Left ventricle myocardium inferior (tissue), 1 donor: ENCODE measurements around the gene CEP55. TPM values are rescaled to one million over a fixed set of nuclear protein-coding genes. Genes with fewer than 3 reads are reported as not detected.

Experiments
- DNase-seq: peaks from one replicate; pipeline ENCODE4 v3.0.0-alpha.2; 2020
- H3K27ac ChIP-seq: fragments of 200-600 bp; replicated peaks from 2 replicates; pipeline ENCODE4 v1.8.0; 2021
- H3K27me3 ChIP-seq: fragments of 200-600 bp; 2 replicates; pipeline ENCODE4 v1.8.0; 2021; ENCODE audit warnings: low read depth
- H3K36me3 ChIP-seq: fragments of 200-600 bp; 2 replicates; pipeline ENCODE4 v1.8.0; 2021
- H3K4me1 ChIP-seq: fragments of 200-600 bp; 2 replicates; pipeline ENCODE4 v1.8.0; 2021
- H3K4me3 ChIP-seq: fragments of 200-600 bp; 2 replicates; pipeline ENCODE4 v1.8.0; 2021; ENCODE audit warnings: mild to moderate bottlenecking, moderate library complexity
- H3K9me3 ChIP-seq: fragments of 200-600 bp; replicated peaks from 2 replicates; pipeline ENCODE4 v1.8.0; 2021
- intact Hi-C: fragments of 100-400 bp; cut with micrococcal nuclease; formaldehyde crosslinking; loops from one replicate; pipeline ENCODE4 v1.11.0; 2022
- total RNA-seq: library from RNA; stranded (reverse); fragmentation: NEBNext Ultra II Directional; extraction: Animal tissue kit (Norgen Biotek cat#: 25700); gene quantifications from one replicate; pipeline ENCODE4 v1.2.1, GENCODE V29; 2021
- TF ChIP-seq, protein P1 (sequence below): fragments of 200-600 bp; IDR thresholded peaks from 2 replicates; pipeline ENCODE4 v1.8.0; 2021; ENCODE audit warnings: antibody characterized with exemption, mild to moderate bottlenecking, borderline replicate concordance
- donor health status: DM: no; HTN: yes; CAD: no; lungs with severe emphysema.

The CEP55 gene
- total RNA-seq, 1 donor from 2014 or later: 0.66 TPM

DNA sequence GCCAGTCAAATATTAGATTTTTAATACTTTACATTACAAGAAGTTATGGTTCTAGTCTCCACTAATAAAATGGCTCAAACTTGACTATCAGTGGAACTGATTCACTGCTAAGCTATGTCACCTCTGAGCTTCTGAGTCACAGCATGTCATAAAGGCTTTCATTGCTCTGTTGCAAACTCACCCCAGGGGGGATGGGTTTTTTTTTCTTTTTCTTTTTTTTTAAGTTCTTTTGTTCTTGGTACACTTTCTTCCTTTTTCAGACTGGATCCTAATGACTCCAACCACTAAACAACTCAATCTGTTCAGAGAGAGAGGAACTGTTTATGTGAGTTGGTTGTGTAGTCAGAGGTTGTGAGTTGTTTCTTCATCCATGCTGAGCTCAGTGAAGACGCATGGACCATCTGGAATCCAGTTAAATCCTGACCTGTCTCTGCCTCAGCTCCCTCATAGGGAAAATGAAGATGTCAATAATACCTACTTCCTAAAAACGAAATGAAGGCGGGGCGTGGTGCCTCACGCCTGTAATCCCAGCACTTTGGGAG lies 25.2 kb upstream of the CEP55 start:
- no peaks in the 10 kb centered on the region for H3K27me3 ChIP-seq
- no peaks in the 10 kb centered on the region for H3K36me3 ChIP-seq
- H3K4me3 ChIP-seq: no peak overlapping the region
- peaks cover 65% of the 10 kb centered on the region for H3K4me1 ChIP-seq
- H3K9me3 ChIP-seq: no peaks in the 10 kb centered on the region
- DNase-seq: no peak
- intact Hi-C loops: no loop called here
- H3K27ac ChIP-seq: peak overlapping the region; percentile 37
- TF ChIP-seq, protein P1, sequence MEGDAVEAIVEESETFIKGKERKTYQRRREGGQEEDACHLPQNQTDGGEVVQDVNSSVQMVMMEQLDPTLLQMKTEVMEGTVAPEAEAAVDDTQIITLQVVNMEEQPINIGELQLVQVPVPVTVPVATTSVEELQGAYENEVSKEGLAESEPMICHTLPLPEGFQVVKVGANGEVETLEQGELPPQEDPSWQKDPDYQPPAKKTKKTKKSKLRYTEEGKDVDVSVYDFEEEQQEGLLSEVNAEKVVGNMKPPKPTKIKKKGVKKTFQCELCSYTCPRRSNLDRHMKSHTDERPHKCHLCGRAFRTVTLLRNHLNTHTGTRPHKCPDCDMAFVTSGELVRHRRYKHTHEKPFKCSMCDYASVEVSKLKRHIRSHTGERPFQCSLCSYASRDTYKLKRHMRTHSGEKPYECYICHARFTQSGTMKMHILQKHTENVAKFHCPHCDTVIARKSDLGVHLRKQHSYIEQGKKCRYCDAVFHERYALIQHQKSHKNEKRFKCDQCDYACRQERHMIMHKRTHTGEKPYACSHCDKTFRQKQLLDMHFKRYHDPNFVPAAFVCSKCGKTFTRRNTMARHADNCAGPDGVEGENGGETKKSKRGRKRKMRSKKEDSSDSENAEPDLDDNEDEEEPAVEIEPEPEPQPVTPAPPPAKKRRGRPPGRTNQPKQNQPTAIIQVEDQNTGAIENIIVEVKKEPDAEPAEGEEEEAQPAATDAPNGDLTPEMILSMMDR: no peak

DNA sequence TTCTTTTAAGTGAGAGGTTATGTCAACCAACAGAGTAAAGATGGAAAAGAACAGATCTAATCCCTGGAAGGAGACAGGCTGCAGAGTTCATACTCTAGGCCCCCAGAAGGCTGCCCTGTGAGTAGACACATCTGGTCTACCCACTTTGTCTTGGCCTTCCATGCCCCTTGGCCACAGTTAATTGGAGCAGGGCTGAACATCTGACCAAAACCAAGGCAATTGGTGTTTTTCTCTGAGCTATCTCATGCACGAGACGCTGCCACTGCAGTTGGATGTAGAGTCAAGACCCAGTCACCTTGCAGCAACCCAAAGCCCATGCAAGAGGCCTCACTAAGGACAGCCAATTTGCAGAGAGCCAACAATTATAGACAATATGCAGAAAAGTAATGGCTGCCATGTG lies 23.3 kb upstream of the CEP55 start:
- Histone ChIP-seq H3K27ac (no peak overlapping the region), H3K9me3 (no peaks in the 10 kb centered on the region)
- intact Hi-C loops: no loop called here

DNA sequence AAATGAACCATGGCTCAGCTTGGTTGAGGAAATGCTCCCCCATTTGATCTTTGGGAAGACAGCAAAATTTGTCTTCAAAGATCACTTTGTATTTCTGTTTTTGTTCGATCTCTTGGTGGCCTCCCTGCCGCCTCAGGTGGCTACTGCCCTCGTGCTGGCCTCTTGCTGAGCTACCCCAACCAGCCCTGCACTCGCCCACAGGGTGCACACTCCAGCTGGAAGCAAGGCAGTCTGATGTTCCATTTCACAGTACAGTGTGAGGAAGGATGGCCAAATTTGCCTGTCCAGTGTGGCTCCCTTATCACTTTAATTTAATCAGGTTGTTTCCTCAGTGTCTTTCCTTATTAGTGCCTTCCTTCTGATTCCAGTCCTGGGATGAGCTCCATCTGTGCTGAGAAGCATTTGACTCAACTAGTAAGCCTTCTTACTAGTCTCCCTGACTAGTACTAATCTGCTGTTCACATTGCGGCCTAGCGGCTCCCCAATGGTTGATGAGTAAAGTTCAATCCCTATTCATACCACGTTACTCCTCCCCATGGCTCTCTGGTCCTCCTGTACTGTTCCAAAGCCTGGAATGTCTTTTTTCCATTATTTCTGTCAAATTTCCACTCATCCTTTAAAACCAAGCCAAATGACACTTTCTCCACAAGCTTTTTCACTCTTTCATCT lies 22.5 kb upstream of the CEP55 start:
- peaks cover 59% of the 10 kb centered on the region for H3K4me1 ChIP-seq
- intact Hi-C loops: no loop called here
- TF ChIP-seq, protein P1: no peak
- no peak for DNase-seq
- no peaks in the 10 kb centered on the region for H3K36me3 ChIP-seq
- no peaks in the 10 kb centered on the region for H3K9me3 ChIP-seq
- H3K4me3 ChIP-seq: no peak overlapping the region
- H3K27me3 ChIP-seq: no peaks in the 10 kb centered on the region
- no peak overlapping the region for H3K27ac ChIP-seq

More for the DNA sequence above, 23.3 kb upstream of the CEP55 start:
- no peak overlapping the region for H3K4me3 ChIP-seq
- no peak for DNase-seq
- no peaks in the 10 kb centered on the region for H3K36me3 ChIP-seq
- TF ChIP-seq, protein P1: no peak
- H3K27me3 ChIP-seq: no peaks in the 10 kb centered on the region
- H3K4me1 ChIP-seq: peaks cover 62% of the 10 kb centered on the region

- Histone ChIP-seq H3K36me3 (no peaks in the 10 kb centered on the region), H3K27ac (no peak overlapping the region), H3K27me3 (no peaks in the 10 kb centered on the region), H3K9me3 (no peaks in the 10 kb centered on the region), H3K4me1 (peaks cover 55% of the 10 kb centered on the region), H3K4me3 (no peak overlapping the region)
- TF ChIP-seq, protein P1: no peak
- intact Hi-C loops: no loop called here
- no peak for DNase-seq
Observed at GRCh38 chr10:93475227-93475626, 21.2 kb upstream of the CEP55 start.

- no peaks in the 10 kb centered on the region for H3K9me3 ChIP-seq
- H3K4me3 ChIP-seq: no peak overlapping the region
- H3K36me3 ChIP-seq: no peaks in the 10 kb centered on the region
- intact Hi-C loops: no loop called here
- H3K27me3 ChIP-seq: no peaks in the 10 kb centered on the region
- TF ChIP-seq, protein P1: no peak
- no peak overlapping the region for H3K27ac ChIP-seq
- DNase-seq: no peak
- peaks cover 56% of the 10 kb centered on the region for H3K4me1 ChIP-seq
Observed at GRCh38 chr10:93475871-93476270, 20.5 kb upstream of the CEP55 start.
